Activated effector memory CD4-positive, alpha-beta T cell treated with Interleukin-2 at 50 U/mL for 16 hours (primary cell): ENCODE data around the gene SF3B6.

Experiments
- DNase-seq: peaks from one replicate; pipeline ENCODE4 v3.0.0-alpha.2; 2020

SF3B6 gene

GRCh38 chr2:24088821-24089359 is 12.8 kb upstream of the SF3B6 start:
- no peak for DNase-seq

GRCh38 chr2:24087032-24087431 is 10.9 kb upstream of the SF3B6 start:
- no peak for DNase-seq

DNA sequence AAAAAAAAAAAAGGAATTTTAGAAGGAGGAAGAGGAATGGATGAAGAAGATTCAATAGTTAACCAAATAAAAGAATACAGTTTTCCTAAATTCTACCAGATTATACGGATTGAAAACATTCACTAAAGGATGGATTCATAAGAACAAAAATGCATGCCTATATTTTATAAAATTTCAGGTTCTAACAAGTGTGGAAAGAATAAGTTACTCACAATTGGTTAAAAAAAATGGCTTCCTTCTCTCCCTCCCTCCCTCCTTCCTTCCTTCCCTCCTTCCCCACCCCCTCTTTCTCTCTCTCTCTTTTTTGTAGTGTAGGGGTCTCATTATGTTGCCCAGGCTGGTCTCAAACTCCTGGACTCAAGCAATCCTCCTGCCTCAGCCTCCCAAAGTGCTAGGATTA is 10.1 kb upstream of the SF3B6 start:
- DNase-seq = no peak

DNA sequence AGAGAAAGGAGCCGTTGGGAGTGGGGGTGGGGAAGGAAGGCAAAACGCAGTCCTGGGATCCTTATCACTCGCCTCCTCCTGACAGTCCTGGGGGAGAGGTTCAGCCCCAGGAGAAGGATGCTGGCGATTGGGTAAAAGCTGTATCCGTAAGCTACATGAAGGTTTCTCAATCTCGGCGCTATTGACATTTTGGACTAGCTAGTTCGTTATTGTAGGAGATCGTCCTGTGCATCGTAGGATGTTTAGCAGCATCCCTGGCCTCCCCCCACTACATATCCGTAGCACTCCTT is 9.0 kb upstream of the SF3B6 start:
- no peak for DNase-seq

- peak; percentile 71 for DNase-seq
Observed at GRCh38 chr2:24084386-24085199, 8.5 kb upstream of the SF3B6 start, which contains the start of gene TP53I3. Gene TP53I3, minus strand, starts transcription at chr2:24084834. Its CDS starts 508 bp downstream, at chr2:24084326.

DNA sequence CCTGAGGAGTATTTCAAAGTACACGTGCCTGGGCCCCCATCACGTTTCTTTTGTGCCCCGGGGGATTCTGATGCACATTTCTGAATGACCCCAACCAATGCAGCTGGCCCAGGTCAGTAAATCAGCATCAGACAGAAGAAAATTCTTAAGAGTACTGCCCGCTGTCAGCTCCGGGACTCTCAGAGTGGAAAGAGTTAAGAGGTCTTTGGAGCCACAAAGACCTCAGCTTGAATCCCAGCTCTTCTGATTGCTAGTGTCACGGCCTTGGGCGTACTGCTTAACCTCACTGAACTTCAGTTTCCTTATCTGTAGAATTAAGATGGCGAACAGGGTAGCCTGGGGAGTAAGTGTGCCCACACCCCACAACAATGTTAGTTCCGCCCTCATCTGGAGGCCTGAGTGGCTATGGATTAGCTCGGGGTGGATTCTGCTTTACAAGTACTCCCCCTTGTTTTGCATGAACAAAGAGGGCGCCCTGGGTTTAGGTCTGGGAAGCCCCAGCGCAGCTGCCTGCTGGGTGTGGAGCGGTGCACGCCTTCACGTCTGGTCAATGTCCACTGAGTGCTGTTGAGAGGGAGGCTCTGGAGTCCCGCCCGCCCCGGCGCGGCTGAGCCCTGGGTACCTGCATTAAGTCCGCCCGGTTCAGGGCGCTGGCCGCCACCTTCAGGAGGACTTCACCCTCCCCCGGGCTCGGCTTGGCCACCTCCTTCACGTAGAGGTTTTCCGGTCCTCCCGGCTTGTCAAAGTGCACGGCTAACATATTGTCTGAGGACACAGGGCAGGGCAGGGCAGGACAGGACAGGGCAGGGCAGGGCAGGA is 7.7 kb upstream of the SF3B6 start:
- no peak for DNase-seq

DNA sequence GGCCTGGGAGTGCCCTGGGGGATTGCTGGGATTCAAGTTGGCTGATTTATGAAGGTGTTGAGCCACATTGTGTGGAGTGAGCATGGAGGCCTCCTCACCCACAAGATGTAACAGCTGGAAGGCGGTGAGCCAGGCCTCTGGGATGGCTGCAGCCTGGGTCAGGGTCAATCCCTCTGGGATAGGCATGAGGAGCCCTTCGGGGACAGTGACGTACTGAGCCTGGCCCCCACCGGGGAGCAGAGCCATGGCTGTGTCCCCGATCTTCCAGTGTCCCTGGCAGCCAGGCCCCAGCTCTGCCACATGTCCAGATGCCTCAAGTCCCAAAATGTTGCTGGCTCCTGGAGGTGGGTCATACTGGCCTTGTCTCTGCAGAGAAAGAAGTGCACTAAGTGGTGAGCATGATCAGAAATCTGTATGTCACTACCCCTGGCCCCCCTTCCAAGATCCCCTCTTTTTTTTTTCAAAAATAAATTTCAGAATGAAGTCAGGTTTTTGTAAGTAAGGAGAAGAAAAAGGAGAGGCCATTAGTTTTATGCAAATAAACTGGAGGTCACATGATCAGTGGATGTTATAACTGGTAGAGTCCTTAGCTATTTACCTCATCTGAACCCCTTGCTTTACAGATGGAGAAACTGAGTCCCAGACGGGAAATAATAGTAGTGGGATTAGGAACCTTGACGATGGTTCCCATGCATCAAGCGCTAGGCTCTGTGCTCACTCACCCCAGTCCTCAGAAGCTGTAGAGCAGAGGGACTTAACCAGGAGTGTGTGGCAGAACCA is 6.9 kb upstream of the SF3B6 start:
- no peak for DNase-seq

DNA sequence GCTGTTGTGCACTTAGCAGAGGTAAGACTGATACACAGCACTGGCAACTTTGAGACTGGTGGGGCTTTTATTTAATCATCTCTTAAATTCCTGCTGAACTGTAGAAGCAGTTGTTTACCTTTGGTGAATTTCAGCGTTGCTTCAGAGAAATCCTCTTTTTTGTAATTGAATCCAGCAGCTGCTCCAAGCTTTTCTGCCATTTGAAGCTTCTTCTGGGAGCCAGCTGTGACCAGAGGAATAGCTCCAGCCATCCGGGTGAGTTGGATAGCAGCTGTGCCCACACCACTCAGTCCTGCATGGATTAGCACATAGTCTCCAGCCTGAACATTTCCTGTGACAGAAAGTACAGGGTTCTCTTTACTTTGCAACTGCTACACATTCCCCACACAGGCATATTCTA is 4.6 kb upstream of the SF3B6 start:
- DNase-seq = no peak

- no peak for DNase-seq
Observed at GRCh38 chr2:24077879-24078278, 1.8 kb upstream of the SF3B6 start.

- no peak for DNase-seq
Observed at GRCh38 chr2:24077535-24077877, 1.4 kb upstream of the SF3B6 start.

DNA sequence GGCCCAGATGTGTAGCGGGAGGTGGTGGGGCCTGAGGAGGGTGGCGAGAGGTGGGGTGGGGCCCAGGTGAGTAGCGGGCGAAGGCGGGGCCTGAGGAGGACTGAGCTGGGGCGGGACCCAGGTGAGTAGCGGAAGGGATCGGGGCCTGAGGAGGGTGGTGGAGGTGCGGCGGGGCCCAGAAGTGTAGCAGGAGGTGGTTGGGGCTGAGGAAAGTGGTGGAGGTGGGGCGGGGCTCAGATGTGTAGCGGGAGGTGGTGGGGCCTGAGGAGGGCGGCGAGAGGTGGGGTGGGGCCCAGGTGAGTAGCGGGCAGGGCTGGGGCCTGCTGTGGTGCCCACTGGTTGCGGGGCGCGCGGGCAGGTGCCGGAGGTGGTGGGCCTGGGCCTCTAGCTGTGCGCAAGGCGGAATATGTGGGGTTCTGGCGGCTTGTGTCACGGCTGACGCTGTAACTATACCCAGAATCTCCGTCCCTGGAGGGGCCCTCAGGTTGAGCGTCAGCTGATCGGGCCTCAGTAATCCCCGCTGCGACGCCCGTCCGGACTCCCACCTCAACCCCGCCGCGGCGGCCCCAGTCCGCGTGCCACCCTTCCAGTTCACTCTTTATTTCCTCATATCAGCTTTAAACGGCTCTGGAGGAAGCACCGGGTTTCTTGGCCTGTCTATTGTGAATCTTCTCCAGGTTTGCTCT is 866 bp upstream of the SF3B6 start:
- no peak for DNase-seq

- no peak for DNase-seq
Observed at GRCh38 chr2:24075259-24075658, 867 bp downstream of the SF3B6 start.

DNA sequence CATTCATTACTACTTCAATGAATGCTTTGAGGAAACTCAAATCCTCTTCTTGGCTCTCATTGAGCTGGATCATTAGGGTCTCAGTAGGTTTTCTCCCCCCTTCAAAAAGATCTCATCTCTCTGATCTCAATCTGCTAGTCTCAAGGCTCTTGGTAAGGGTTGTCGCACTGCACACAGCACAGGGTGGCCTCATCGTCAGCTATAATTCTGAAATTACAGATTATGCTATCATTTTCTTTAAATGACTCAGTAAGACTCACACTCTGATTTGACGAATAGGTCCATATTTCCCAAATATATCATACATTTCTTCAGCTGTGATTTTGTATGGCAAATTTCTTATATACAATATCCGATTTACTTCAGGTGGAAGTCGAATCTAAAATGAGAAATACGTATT is 2.3 kb downstream of the SF3B6 start:
- DNase-seq = no peak

- DNase-seq = no peak
Observed at GRCh38 chr2:24072259-24072658, 3.9 kb downstream of the SF3B6 start.

DNA sequence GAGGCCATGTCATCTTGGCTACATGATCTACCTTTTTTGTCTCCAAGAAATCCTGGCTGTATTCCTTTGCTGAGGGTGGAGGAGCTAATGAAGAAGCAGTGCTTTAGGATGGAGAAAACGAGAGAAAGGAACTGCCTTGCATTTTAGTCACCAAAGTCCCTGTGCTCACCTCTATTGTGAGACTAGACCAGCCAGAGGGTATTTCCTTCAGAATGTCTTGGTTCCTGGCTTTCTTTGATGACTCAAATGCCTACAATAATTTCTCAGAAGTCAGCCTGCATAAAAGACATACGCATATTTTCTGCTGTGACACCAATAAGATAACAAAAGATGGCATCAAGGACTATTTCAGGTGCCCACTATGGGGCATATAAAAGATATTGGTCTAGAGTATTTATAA is 10.8 kb downstream of the SF3B6 start:
- no peak for DNase-seq

DNA sequence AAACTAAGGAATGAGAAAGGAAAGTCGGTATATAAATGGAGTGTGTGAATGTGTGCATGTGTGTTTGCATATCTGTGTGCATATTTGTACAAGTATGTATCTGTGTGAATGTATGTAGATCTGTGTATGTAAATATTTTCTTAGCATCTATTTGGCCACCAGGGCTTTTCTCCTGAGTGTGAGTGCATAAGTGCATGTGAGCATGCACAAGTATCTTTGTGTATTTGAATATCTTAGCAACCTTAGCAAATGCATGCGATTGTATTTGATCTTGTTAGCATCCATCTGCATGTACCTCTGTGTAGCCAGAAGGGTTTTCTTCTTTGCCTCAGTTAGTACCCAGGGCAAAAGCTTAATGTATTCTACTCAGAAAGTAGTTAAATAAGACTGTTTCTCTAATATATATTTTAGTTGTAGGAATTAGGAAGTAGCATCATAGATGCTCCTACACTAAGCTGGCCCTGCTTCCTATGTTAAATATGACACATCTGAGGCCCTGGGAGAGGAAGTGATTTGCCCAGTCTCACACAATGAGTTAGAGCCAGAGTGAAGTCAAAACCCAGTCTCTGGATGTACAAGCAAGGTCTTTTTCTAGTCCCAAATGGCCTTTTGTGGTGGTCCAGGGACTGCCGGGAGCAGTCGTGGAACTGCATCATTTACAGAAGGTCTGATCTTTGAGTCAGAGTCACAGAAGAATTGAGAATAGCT is 17.4 kb downstream of the SF3B6 start:
- DNase-seq = no peak

- no peak for DNase-seq
Observed at GRCh38 chr2:24055750-24056149, 20.4 kb downstream of the SF3B6 start.

DNA sequence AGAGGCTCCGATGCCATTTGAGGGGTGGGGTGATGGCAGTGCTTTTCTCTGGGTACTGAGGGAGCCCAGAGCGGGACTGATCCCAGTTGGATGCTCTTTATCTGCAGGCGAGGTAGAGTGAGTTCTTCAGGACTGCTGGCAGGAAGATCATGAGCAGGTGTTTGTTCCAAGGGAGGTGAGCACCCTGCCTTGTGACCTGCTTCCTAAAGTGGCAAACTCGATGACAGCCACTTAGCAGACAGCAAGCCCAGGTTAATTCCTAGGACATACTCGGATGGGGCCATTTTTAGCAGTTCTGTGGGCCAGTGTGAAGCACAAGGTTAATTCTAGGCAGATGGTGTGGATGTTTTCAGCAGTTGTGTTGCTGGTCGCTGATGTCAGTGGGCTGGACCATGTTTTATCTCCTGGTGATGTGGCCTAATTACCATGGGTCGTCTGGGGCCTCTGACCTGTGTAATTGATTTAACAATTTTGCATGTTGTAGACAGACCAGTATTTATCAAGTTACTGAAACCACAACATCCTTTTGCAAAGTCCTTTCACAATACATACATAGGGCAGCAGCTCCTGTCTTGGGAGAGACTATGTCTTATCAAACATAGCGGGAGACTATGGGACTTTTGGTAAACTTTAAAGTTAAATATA is 21.6 kb downstream of the SF3B6 start:
- DNase-seq = no peak

- no peak for DNase-seq
Observed at GRCh38 chr2:24052951-24053350, 23.2 kb downstream of the SF3B6 start.

DNA sequence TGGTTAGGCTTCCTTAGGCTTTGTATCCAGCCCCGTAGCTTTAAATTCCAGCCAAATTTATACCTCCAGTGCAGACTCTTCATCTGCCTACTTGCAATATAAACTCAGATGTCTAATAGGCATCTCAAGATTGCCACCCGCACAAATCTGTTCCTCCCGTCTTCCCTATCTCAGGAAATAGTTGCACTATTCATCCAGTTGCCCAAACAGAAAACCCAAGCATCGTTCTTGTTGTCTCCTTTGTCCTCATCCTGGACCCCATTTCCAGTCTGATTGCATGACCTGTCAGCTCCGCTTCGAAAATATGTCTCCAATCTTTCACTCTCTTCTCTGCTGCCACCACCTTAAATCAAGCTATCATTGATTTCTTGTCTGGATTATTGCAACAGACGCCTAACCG is 24.3 kb downstream of the SF3B6 start:
- DNase-seq = no peak
